GM12878 (cell line): ENCODE results near the gene RNASEH2A. TPM values are rescaled to one million over a fixed set of nuclear protein-coding genes. Genes with fewer than 3 reads are reported as not detected.

Experiments
- BMI1 ChIP-seq: fragments of 450-650 bp; IDR thresholded peaks from 2 replicates; pipeline ENCODE4 v1.6.1; 2016; ENCODE audit warnings: mild to moderate bottlenecking, moderate library complexity, borderline replicate concordance
- CEBPB ChIP-seq, 2 experiments: fragments of 150-350 bp in 1 of 2; IDR thresholded peaks; 2 replicates each; pipeline ENCODE4 v1.6.1; 2012 to 2014; ENCODE audit warnings: low read depth in 2 of 2, low read length in 2 of 2, borderline replicate concordance in 1 of 2, inconsistent platforms in 1 of 2
- DPF2 ChIP-seq: fragments of 450-650 bp; IDR thresholded peaks from 2 replicates; pipeline ENCODE4 v1.6.1; 2017; ENCODE audit warnings: mild to moderate bottlenecking
- EGR1 ChIP-seq, 2 experiments: IDR thresholded peaks; 1 replicate in 1 of 2; 2 replicates in 1 of 2; pipeline ENCODE4 v1.6.1; 2011 to 2012; ENCODE audit warnings: low read depth in 2 of 2, low read length in 2 of 2, borderline replicate concordance in 1 of 2, mild to moderate bottlenecking in 1 of 2, moderate library complexity in 1 of 2
- ETV6 ChIP-seq, 2 experiments: fragments of 450-650 bp in 1 of 2; IDR thresholded peaks in 1 of 2; conservative IDR thresholded peaks in 1 of 2; 2 replicates each; pipeline ENCODE4 v1.6.1; 2014; ENCODE audit warnings: antibody characterized with exemption in 1 of 2, borderline replicate concordance in 1 of 2, low read depth in 1 of 2, mild to moderate bottlenecking in 1 of 2, moderate library complexity in 1 of 2
- EZH2 ChIP-seq: IDR thresholded peaks from 2 replicates; pipeline ENCODE4 v1.6.1; 2012; ENCODE audit warnings: low read depth, mild to moderate bottlenecking, control low read depth, inconsistent platforms, low read length, borderline replicate concordance; ENCODE audit not compliant: control insufficient read depth
- FOXK2 ChIP-seq: fragments of 450-650 bp; IDR thresholded peaks from 2 replicates; pipeline ENCODE4 v1.6.1; 2017; ENCODE audit warnings: mild to moderate bottlenecking, moderate library complexity
- HDAC2 ChIP-seq: fragments of 200-600 bp; sonication (generic); IDR thresholded peaks from 2 replicates; pipeline ENCODE4 v1.6.1; 2017
- JUNB ChIP-seq: IDR thresholded peaks from 2 replicates; pipeline ENCODE4 v1.6.1; 2016; ENCODE audit warnings: antibody characterized with exemption, mild to moderate bottlenecking
- MEF2A ChIP-seq: IDR thresholded peaks from 2 replicates; pipeline ENCODE4 v1.6.1; 2011; ENCODE audit warnings: low read depth, mild to moderate bottlenecking, low read length, moderate library complexity; ENCODE audit not compliant: insufficient read depth
- MTA3 ChIP-seq: IDR thresholded peaks from 2 replicates; pipeline ENCODE4 v1.6.1; 2012; ENCODE audit warnings: low read length, inconsistent platforms, borderline replicate concordance
- MYC ChIP-seq: IDR thresholded peaks from 2 replicates; pipeline ENCODE4 v1.6.1; 2011; ENCODE audit warnings: mild to moderate bottlenecking, low read length, moderate library complexity, inconsistent platforms; ENCODE audit not compliant: insufficient read depth, insufficient replicate concordance, insufficient read length, severe bottlenecking
- NFYB ChIP-seq: IDR thresholded peaks from 2 replicates; pipeline ENCODE4 v1.6.1; 2011; ENCODE audit warnings: low read depth, mild to moderate bottlenecking, low read length, improper control_type of control experiment, moderate library complexity; ENCODE audit not compliant: insufficient read depth
- NR2F1 ChIP-seq: fragments of 450-650 bp; conservative IDR thresholded peaks from 2 replicates; pipeline ENCODE4 v1.6.1; 2017; ENCODE audit warnings: mild to moderate bottlenecking
- PAX8 ChIP-seq: fragments of 450-650 bp; IDR thresholded peaks from 2 replicates; pipeline ENCODE4 v1.6.1; 2017; ENCODE audit warnings: mild to moderate bottlenecking, moderate library complexity
- POLR2AphosphoS2 ChIP-seq: IDR thresholded peaks from 2 replicates; pipeline ENCODE4 v1.6.1; 2011; ENCODE audit warnings: low read depth, mild to moderate bottlenecking, low read length, improper control_type of control experiment, moderate library complexity
- RBBP5 ChIP-seq: fragments of 200-600 bp; sonication (generic); conservative IDR thresholded peaks from 2 replicates; pipeline ENCODE4 v1.6.1; 2016
- RCOR1 ChIP-seq: conservative IDR thresholded peaks from 2 replicates; pipeline ENCODE4 v1.6.1; 2012; ENCODE audit warnings: low read depth, low read length, improper control_type of control experiment
- RFX5 ChIP-seq: IDR thresholded peaks from 2 replicates; pipeline ENCODE4 v1.6.1; 2011; ENCODE audit warnings: low read depth, low read length, improper control_type of control experiment
- SREBF2 ChIP-seq: IDR thresholded peaks from 2 replicates; pipeline ENCODE4 v1.6.1; 2012; ENCODE audit warnings: mild to moderate bottlenecking, low read length
- STAT3 ChIP-seq: IDR thresholded peaks from 2 replicates; pipeline ENCODE4 v1.6.1; 2011; ENCODE audit warnings: low read depth, low read length, improper control_type of control experiment
- YBX1 ChIP-seq: fragments of 450-650 bp; IDR thresholded peaks from 2 replicates; pipeline ENCODE4 v1.6.1; 2016; ENCODE audit warnings: antibody characterized with exemption
- polyA plus RNA-seq, 11 experiments: library from polyadenylated mRNA; depleted of rRNA in 4 of 11; unstranded in 6 of 11; stranded (reverse) in 5 of 11; fragments of >200 nt; fragmentation: Nextera tagmentation in 4 of 11; fragmentation: Illumina TruSeq in 1 of 11; extraction: Ambion mirVana in 4 of 11; extraction: Trizol in 1 of 11; gene quantifications; 1 replicate in 1 of 11; 2 replicates in 10 of 11; pipeline versions ENCODE4 v1.2.1 to v1.2.3, GENCODE V29; 2011 to 2016; ENCODE audit warnings: inconsistent platforms in 2 of 11, missing spikeins in 2 of 11, low read depth in 1 of 11
- total RNA-seq, 4 experiments: library from RNA; depleted of rRNA in 3 of 4; stranded (reverse); fragments of >200 nt in 3 of 4; fragmentation: Illumina TruSeq in 1 of 4; extraction: Trizol in 1 of 4; gene quantifications; 2 replicates each; pipeline versions ENCODE4 v1.2.1 to v1.2.3, GENCODE V29; 2013 to 2021
- TF ChIP-seq, protein P1 (sequence below): fragments of 450-650 bp; IDR thresholded peaks from 2 replicates; pipeline ENCODE4 v1.6.1; 2017; ENCODE audit warnings: borderline replicate concordance
- TF ChIP-seq, protein P2 (sequence below): fragments of 450-650 bp; IDR thresholded peaks from 2 replicates; pipeline ENCODE4 v1.6.1; 2017; ENCODE audit warnings: low read depth, mild to moderate bottlenecking, moderate library complexity
- TF ChIP-seq, protein P3 (sequence below): fragments of 450-650 bp; IDR thresholded peaks from 2 replicates; pipeline ENCODE4 v1.6.1; 2016; ENCODE audit warnings: mild to moderate bottlenecking
- TF ChIP-seq, protein P4 (sequence below): fragments of 450-650 bp; IDR thresholded peaks from 2 replicates; pipeline ENCODE4 v1.6.1; 2018; ENCODE audit warnings: mild to moderate bottlenecking, low read depth, moderate library complexity; ENCODE audit not compliant: partially characterized antibody

The RNASEH2A gene
- total and polyA plus RNA-seq, 10 of the 15 experiments (the other 5 are each of a cell fraction or from before 2014, with no cell fraction given) = 17.4 to 103 (median 40.4) TPM

DNA sequence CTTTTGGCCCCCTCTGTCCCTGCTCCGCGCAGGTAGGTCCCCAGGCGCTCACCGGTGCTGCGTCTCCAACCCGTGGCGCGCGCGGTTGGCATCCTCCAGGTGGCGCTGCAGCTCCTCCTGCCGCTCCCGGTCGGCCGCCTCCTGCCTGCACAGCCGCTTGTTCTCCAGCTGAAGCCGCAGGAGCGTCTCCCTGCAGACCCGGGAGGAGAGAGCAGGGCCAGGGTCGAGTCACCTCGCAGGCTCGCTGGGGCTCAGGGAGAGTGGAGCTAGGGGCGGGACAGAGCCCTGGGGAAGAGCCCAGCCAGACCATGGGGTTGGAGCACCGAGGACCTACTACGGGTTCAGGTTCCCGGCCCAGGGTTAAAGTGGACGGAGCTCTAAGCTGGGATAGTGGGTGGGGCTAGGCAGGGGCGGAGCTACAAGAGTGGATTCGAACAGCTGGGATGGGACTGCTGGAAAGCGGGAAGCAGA lies 40.3 kb upstream of the RNASEH2A start (continued):
- TF ChIP-seq, protein P1, sequence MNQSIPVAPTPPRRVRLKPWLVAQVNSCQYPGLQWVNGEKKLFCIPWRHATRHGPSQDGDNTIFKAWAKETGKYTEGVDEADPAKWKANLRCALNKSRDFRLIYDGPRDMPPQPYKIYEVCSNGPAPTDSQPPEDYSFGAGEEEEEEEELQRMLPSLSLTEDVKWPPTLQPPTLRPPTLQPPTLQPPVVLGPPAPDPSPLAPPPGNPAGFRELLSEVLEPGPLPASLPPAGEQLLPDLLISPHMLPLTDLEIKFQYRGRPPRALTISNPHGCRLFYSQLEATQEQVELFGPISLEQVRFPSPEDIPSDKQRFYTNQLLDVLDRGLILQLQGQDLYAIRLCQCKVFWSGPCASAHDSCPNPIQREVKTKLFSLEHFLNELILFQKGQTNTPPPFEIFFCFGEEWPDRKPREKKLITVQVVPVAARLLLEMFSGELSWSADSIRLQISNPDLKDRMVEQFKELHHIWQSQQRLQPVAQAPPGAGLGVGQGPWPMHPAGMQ = no peak
- TF ChIP-seq BMI1 (no peak), FOXK2 (no peak), NFYB (no peak), HDAC2 (no peak), RCOR1 (no peak), MEF2A (no peak), JUNB (no peak), DPF2 (peak; percentile 29; the same call in 1 of the 2 replicates), STAT3 (no peak), RBBP5 (no peak), MYC (no peak), MTA3 (no peak), NR2F1 (no peak), EZH2 (no peak), YBX1 (no peak), PAX8 (no peak), ETV6 (conservative IDR thresholded peaks at IDR 0.05 in 1 of 2, IDR thresholded peaks at IDR 0.05 in 1 of 2; ENCODE audit: borderline replicate concordance in 1 of 2, low read depth in 1 of 2) (no peak), CEBPB (IDR thresholded peaks at IDR 0.05; ENCODE audit: borderline replicate concordance in 1 of 2, low read depth in 2 of 2, low read length in 2 of 2) (no peak), SREBF2 (no peak), EGR1 (IDR thresholded peaks at IDR 0.05; ENCODE audit: borderline replicate concordance in 1 of 2, low read depth in 2 of 2, low read length in 2 of 2) (no peak), RFX5 (no peak), POLR2AphosphoS2 (no peak)
- TF ChIP-seq, protein P2, sequence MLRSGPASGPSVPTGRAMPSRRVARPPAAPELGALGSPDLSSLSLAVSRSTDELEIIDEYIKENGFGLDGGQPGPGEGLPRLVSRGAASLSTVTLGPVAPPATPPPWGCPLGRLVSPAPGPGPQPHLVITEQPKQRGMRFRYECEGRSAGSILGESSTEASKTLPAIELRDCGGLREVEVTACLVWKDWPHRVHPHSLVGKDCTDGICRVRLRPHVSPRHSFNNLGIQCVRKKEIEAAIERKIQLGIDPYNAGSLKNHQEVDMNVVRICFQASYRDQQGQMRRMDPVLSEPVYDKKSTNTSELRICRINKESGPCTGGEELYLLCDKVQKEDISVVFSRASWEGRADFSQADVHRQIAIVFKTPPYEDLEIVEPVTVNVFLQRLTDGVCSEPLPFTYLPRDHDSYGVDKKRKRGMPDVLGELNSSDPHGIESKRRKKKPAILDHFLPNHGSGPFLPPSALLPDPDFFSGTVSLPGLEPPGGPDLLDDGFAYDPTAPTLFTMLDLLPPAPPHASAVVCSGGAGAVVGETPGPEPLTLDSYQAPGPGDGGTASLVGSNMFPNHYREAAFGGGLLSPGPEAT = no peak
- TF ChIP-seq, protein P3, sequence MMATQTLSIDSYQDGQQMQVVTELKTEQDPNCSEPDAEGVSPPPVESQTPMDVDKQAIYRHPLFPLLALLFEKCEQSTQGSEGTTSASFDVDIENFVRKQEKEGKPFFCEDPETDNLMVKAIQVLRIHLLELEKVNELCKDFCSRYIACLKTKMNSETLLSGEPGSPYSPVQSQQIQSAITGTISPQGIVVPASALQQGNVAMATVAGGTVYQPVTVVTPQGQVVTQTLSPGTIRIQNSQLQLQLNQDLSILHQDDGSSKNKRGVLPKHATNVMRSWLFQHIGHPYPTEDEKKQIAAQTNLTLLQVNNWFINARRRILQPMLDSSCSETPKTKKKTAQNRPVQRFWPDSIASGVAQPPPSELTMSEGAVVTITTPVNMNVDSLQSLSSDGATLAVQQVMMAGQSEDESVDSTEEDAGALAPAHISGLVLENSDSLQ = no peak
- TF ChIP-seq, protein P4, sequence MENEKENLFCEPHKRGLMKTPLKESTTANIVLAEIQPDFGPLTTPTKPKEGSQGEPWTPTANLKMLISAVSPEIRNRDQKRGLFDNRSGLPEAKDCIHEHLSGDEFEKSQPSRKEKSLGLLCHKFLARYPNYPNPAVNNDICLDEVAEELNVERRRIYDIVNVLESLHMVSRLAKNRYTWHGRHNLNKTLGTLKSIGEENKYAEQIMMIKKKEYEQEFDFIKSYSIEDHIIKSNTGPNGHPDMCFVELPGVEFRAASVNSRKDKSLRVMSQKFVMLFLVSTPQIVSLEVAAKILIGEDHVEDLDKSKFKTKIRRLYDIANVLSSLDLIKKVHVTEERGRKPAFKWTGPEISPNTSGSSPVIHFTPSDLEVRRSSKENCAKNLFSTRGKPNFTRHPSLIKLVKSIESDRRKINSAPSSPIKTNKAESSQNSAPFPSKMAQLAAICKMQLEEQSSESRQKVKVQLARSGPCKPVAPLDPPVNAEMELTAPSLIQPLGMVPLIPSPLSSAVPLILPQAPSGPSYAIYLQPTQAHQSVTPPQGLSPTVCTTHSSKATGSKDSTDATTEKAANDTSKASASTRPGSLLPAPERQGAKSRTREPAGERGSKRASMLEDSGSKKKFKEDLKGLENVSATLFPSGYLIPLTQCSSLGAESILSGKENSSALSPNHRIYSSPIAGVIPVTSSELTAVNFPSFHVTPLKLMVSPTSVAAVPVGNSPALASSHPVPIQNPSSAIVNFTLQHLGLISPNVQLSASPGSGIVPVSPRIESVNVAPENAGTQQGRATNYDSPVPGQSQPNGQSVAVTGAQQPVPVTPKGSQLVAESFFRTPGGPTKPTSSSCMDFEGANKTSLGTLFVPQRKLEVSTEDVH = no peak
